Neural progenitor cell (in vitro differentiated cells): ENCODE measurements around the gene VSTM5.

Source experiments
- EZH2 ChIP-seq: fragments of 200-600 bp; sonication (generic); IDR thresholded peaks from 2 replicates; pipeline ENCODE4 v1.6.1; 2017; ENCODE audit warnings: antibody characterized with exemption, mild to moderate bottlenecking, moderate library complexity
- TF ChIP-seq, protein P1 (sequence below): fragments of 200-600 bp; sonication (generic); IDR thresholded peaks from 2 replicates; pipeline ENCODE4 v1.5.1; 2017; ENCODE audit warnings: antibody characterized with exemption, mild to moderate bottlenecking

GRCh38 chr11:93841446-93841845, 9.0 kb downstream of the VSTM5 start:
- TF ChIP-seq, protein P1, sequence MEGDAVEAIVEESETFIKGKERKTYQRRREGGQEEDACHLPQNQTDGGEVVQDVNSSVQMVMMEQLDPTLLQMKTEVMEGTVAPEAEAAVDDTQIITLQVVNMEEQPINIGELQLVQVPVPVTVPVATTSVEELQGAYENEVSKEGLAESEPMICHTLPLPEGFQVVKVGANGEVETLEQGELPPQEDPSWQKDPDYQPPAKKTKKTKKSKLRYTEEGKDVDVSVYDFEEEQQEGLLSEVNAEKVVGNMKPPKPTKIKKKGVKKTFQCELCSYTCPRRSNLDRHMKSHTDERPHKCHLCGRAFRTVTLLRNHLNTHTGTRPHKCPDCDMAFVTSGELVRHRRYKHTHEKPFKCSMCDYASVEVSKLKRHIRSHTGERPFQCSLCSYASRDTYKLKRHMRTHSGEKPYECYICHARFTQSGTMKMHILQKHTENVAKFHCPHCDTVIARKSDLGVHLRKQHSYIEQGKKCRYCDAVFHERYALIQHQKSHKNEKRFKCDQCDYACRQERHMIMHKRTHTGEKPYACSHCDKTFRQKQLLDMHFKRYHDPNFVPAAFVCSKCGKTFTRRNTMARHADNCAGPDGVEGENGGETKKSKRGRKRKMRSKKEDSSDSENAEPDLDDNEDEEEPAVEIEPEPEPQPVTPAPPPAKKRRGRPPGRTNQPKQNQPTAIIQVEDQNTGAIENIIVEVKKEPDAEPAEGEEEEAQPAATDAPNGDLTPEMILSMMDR, result no peak
- TF ChIP-seq EZH2, result no peak
